ENCODE measurements around the gene SPP1. TPM values are rescaled to one million over a fixed set of nuclear protein-coding genes. Genes with fewer than 3 reads are reported as not detected.
"Not testable (repeated sequence)": the region's sequence is repeated elsewhere in the genome, so short reads cannot be mapped to it uniquely, and the experiment has no call there.

The SPP1 gene
- total RNA-seq = not detected

GRCh38 chr4:87975466-87975865, at the start of gene SPP1:
Gene SPP1, plus strand, starts transcription at chr4:87975714. Its CDS starts 1,182 bp downstream, at chr4:87976896.
- peaks cover 23 to 38% of the 10 kb centered on the region in 2 donors for H3K27me3 Mint-ChIP-seq
- peaks cover 4 to 5% of the 10 kb centered on the region in 2 donors for H3K4me1 Mint-ChIP-seq (ENCODE audit: low read depth in 2 of 2)
- ATAC-seq = no peak
- H3K36me3 Mint-ChIP-seq = no peaks in the 10 kb centered on the region
- H3K9me3 Mint-ChIP-seq = no peaks in the 10 kb centered on the region
- no peak within 1 kb of the TSS for H3K27ac Mint-ChIP-seq
- no peak for DNase-seq (ENCODE audit: low spot score)
- peak within 1 kb of the TSS; percentile 26 for H3K4me3 Mint-ChIP-seq

GRCh38 chr4:87926554-87927098, 48.9 kb upstream of the SPP1 start:
- DNase-seq (ENCODE audit: low spot score) (no peak), ATAC-seq (no peak)
- H3K9me3 Mint-ChIP-seq = no peaks in the 10 kb centered on the region
- no peak overlapping the region for H3K4me3 Mint-ChIP-seq
- no peaks in the 10 kb centered on the region for H3K4me1 Mint-ChIP-seq (ENCODE audit: low read depth in 2 of 2)
- peaks cover 6 to 40% of the 10 kb centered on the region in 2 donors for H3K27me3 Mint-ChIP-seq
- no peak overlapping the region for H3K27ac Mint-ChIP-seq
- no peaks in the 10 kb centered on the region for H3K36me3 Mint-ChIP-seq

GRCh38 chr4:87930629-87931028, 44.9 kb upstream of the SPP1 start:
- Mint-ChIP-seq H3K27ac (no peak overlapping the region), H3K4me3 (no peak overlapping the region), H3K36me3 (no peaks in the 10 kb centered on the region), H3K27me3 (peaks cover 12 to 35% of the 10 kb centered on the region in 2 donors), H3K9me3 (no peaks in the 10 kb centered on the region), H3K4me1 (ENCODE audit: low read depth in 2 of 2) (peaks cover 0 to 3% of the 10 kb centered on the region in 2 donors)
- ATAC-seq (no peak), DNase-seq (ENCODE audit: low spot score) (no peak)

- Mint-ChIP-seq H3K4me3 (no peak overlapping the region), H3K9me3 (no peaks in the 10 kb centered on the region), H3K4me1 (ENCODE audit: low read depth in 2 of 2) (peaks cover 0 to 3% of the 10 kb centered on the region in 2 donors), H3K27me3 (peaks cover 12 to 29% of the 10 kb centered on the region in 2 donors), H3K27ac (no peak overlapping the region), H3K36me3 (no peaks in the 10 kb centered on the region)
- ATAC-seq (no peak), DNase-seq (ENCODE audit: low spot score) (no peak)
Measured at GRCh38 chr4:87931932-87932331, 43.6 kb upstream of the SPP1 start.

GRCh38 chr4:87932718-87933141, 42.8 kb upstream of the SPP1 start:
- Mint-ChIP-seq H3K36me3 (no peaks in the 10 kb centered on the region), H3K4me3 (no peak overlapping the region), H3K27ac (no peak overlapping the region), H3K9me3 (no peaks in the 10 kb centered on the region), H3K27me3 (peaks cover 12 to 24% of the 10 kb centered on the region in 2 donors), H3K4me1 (ENCODE audit: low read depth in 2 of 2) (peaks cover 0 to 3% of the 10 kb centered on the region in 2 donors)
- ATAC-seq (no peak), DNase-seq (ENCODE audit: low spot score) (no peak)

- Mint-ChIP-seq H3K27me3 (peaks cover 12 to 18% of the 10 kb centered on the region in 2 donors), H3K4me1 (ENCODE audit: low read depth in 2 of 2) (peaks cover 0 to 3% of the 10 kb centered on the region in 2 donors), H3K27ac (no peak overlapping the region), H3K9me3 (no peaks in the 10 kb centered on the region), H3K36me3 (no peaks in the 10 kb centered on the region), H3K4me3 (no peak overlapping the region)
- ATAC-seq (no peak), DNase-seq (ENCODE audit: low spot score) (no peak)
Measured at GRCh38 chr4:87933337-87933736, 42.2 kb upstream of the SPP1 start.

- Mint-ChIP-seq H3K27me3 (peaks cover 8 to 9% of the 10 kb centered on the region in 2 donors), H3K4me1 (ENCODE audit: low read depth in 2 of 2) (peaks cover 0 to 3% of the 10 kb centered on the region in 2 donors), H3K27ac (no peak overlapping the region), H3K9me3 (no peaks in the 10 kb centered on the region), H3K4me3 (no peak overlapping the region), H3K36me3 (no peaks in the 10 kb centered on the region)
- DNase-seq (ENCODE audit: low spot score) (no peak), ATAC-seq (no peak)
Measured at GRCh38 chr4:87934157-87934704, 41.3 kb upstream of the SPP1 start.

- peaks cover 6 to 8% of the 10 kb centered on the region in 2 donors for H3K27me3 Mint-ChIP-seq
- H3K9me3 Mint-ChIP-seq = no peaks in the 10 kb centered on the region
- no peak for DNase-seq (ENCODE audit: low spot score)
- no peak for ATAC-seq
- H3K27ac Mint-ChIP-seq = no peak overlapping the region
- no peak overlapping the region for H3K4me3 Mint-ChIP-seq
- no peaks in the 10 kb centered on the region for H3K36me3 Mint-ChIP-seq
- H3K4me1 Mint-ChIP-seq (ENCODE audit: low read depth in 2 of 2) = peaks cover 0 to 3% of the 10 kb centered on the region in 2 donors
Measured at GRCh38 chr4:87934973-87935372, 40.5 kb upstream of the SPP1 start.

- not testable (repeated sequence) for H3K9me3 Mint-ChIP-seq; H3K27me3 Mint-ChIP-seq; ATAC-seq; H3K36me3 Mint-ChIP-seq; H3K4me3 Mint-ChIP-seq; DNase-seq (ENCODE audit: low spot score); H3K4me1 Mint-ChIP-seq (ENCODE audit: low read depth in 2 of 2); H3K27ac Mint-ChIP-seq
Measured at GRCh38 chr4:87935954-87936353, 39.6 kb upstream of the SPP1 start.

- peaks cover 3 to 18% of the 10 kb centered on the region in 2 donors for H3K27me3 Mint-ChIP-seq
- H3K36me3 Mint-ChIP-seq = no peaks in the 10 kb centered on the region
- H3K4me1 Mint-ChIP-seq (ENCODE audit: low read depth in 2 of 2) = peaks cover 0 to 3% of the 10 kb centered on the region in 2 donors
- H3K9me3 Mint-ChIP-seq = no peaks in the 10 kb centered on the region
- no peak overlapping the region for H3K27ac Mint-ChIP-seq
- ATAC-seq (no peak), DNase-seq (ENCODE audit: low spot score) (no peak)
- no peak overlapping the region for H3K4me3 Mint-ChIP-seq
Measured at GRCh38 chr4:87937523-87937922, 38.0 kb upstream of the SPP1 start.

GRCh38 chr4:87938746-87939145, 36.8 kb upstream of the SPP1 start:
- Mint-ChIP-seq H3K27me3 (peaks cover 0 to 18% of the 10 kb centered on the region in 2 donors), H3K4me3 (no peak overlapping the region), H3K4me1 (ENCODE audit: low read depth in 2 of 2) (no peaks in the 10 kb centered on the region), H3K9me3 (no peaks in the 10 kb centered on the region), H3K27ac (no peak overlapping the region), H3K36me3 (no peaks in the 10 kb centered on the region)
- ATAC-seq (no peak), DNase-seq (ENCODE audit: low spot score) (no peak)

- no peaks in the 10 kb centered on the region for H3K36me3 Mint-ChIP-seq
- no peak overlapping the region for H3K4me3 Mint-ChIP-seq
- peaks cover 2 to 31% of the 10 kb centered on the region in 2 donors for H3K27me3 Mint-ChIP-seq
- H3K4me1 Mint-ChIP-seq (ENCODE audit: low read depth in 2 of 2) = no peaks in the 10 kb centered on the region
- no peaks in the 10 kb centered on the region for H3K9me3 Mint-ChIP-seq
- DNase-seq (ENCODE audit: low spot score) (no peak), ATAC-seq (no peak)
- no peak overlapping the region for H3K27ac Mint-ChIP-seq
Measured at GRCh38 chr4:87939978-87940690, 35.4 kb upstream of the SPP1 start.

GRCh38 chr4:87940809-87941208, 34.7 kb upstream of the SPP1 start:
- H3K4me3 Mint-ChIP-seq; ATAC-seq; DNase-seq (ENCODE audit: low spot score); H3K9me3 Mint-ChIP-seq; H3K36me3 Mint-ChIP-seq; H3K27ac Mint-ChIP-seq; H3K4me1 Mint-ChIP-seq (ENCODE audit: low read depth in 2 of 2): not testable (repeated sequence)
- peaks cover 2 to 33% of the 10 kb centered on the region in 2 donors for H3K27me3 Mint-ChIP-seq
